Measurements from ENCODE around the gene KIF1C. TPM values are rescaled to one million over a fixed set of nuclear protein-coding genes. Genes with fewer than 3 reads are reported as not detected.
"Not testable (repeated sequence)": the region's sequence is repeated elsewhere in the genome, so short reads cannot be mapped to it uniquely, and the experiment has no call there.

Gene KIF1C
- total RNA-seq, 1 donor, result 54.6 TPM

DNA sequence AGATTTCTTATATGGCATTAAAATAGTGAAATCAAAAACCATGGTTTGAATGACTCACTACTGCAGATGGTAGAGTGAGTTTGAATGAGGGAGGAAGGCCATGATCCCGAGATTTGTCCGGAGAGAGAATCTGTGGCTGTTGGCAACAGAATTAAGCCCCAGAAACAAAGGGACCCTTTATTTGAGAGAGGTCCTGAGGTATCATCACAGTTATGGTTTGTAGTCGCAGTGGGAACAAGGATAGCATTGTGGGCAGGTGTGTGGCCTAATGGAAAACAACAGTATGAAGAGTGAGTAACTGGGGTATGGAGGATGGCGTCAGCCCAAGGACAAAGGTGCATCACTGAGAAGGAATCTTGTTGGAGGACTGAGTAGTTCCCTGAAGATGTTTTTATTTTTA is 72.0 kb downstream of the KIF1C start:
- H3K4me2 ChIP-seq (ENCODE audit: insufficient read depth, low read length), result no peak overlapping the region
- H3K4me3 ChIP-seq (ENCODE audit: insufficient read depth, low read length), result no peak overlapping the region
- H3K4me1 ChIP-seq (ENCODE audit: insufficient read depth, low read length), result no peaks in the 10 kb centered on the region
- H2AFZ ChIP-seq (ENCODE audit: low read length), result no peak overlapping the region
- H3K27ac ChIP-seq (ENCODE audit: low read depth, low read length), result no peak overlapping the region
- no peaks in the 10 kb centered on the region for H3K27me3 ChIP-seq (ENCODE audit: insufficient read depth, low read length)
- no peaks in the 10 kb centered on the region for H3K36me3 ChIP-seq (ENCODE audit: insufficient read depth, low read length)
- no peak for DNase-seq (ENCODE audit: insufficient read length, low spot score, missing footprints)
- no peaks in the 10 kb centered on the region for H3K9me3 ChIP-seq (ENCODE audit: low read depth, low read length)
- TF ChIP-seq, protein P1, sequence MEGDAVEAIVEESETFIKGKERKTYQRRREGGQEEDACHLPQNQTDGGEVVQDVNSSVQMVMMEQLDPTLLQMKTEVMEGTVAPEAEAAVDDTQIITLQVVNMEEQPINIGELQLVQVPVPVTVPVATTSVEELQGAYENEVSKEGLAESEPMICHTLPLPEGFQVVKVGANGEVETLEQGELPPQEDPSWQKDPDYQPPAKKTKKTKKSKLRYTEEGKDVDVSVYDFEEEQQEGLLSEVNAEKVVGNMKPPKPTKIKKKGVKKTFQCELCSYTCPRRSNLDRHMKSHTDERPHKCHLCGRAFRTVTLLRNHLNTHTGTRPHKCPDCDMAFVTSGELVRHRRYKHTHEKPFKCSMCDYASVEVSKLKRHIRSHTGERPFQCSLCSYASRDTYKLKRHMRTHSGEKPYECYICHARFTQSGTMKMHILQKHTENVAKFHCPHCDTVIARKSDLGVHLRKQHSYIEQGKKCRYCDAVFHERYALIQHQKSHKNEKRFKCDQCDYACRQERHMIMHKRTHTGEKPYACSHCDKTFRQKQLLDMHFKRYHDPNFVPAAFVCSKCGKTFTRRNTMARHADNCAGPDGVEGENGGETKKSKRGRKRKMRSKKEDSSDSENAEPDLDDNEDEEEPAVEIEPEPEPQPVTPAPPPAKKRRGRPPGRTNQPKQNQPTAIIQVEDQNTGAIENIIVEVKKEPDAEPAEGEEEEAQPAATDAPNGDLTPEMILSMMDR (IDR thresholded peaks at IDR 0.05; ENCODE audit: extremely low read depth, low read depth, low read length), result no peak
- H4K20me1 ChIP-seq (ENCODE audit: insufficient read depth, low read length), result no peaks in the 10 kb centered on the region
- H3K79me2 ChIP-seq (ENCODE audit: insufficient read depth, low read length), result no peaks in the 10 kb centered on the region

DNA sequence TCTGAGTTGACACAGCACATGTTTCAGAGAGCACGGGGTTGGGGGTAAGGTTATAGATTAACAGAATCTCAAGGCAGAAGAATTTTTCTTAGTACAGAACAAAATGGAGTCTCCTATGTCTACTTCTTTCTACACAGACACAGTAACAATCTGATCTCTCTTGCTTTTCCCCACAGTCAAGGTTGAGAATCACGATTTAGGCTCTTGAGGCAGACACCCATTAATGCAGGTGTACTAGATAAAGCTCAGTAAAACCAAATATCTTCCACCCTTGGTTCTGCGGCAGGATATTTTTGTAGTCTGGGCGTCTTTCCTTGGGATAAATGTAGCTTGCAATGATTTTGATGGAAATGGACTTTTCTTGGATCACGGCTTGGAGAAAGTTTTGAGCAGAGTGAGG is 77.7 kb downstream of the KIF1C start:
- DNase-seq (ENCODE audit: insufficient read length, low spot score, missing footprints); H3K27ac ChIP-seq (ENCODE audit: low read depth, low read length); H3K27me3 ChIP-seq (ENCODE audit: insufficient read depth, low read length); H3K4me3 ChIP-seq (ENCODE audit: insufficient read depth, low read length); H3K79me2 ChIP-seq (ENCODE audit: insufficient read depth, low read length); H3K4me2 ChIP-seq (ENCODE audit: insufficient read depth, low read length); H4K20me1 ChIP-seq (ENCODE audit: insufficient read depth, low read length); H3K9me3 ChIP-seq (ENCODE audit: low read depth, low read length); H3K4me1 ChIP-seq (ENCODE audit: insufficient read depth, low read length); H2AFZ ChIP-seq (ENCODE audit: low read length); H3K36me3 ChIP-seq (ENCODE audit: insufficient read depth, low read length): not testable (repeated sequence)

GRCh38 chr17:5077275-5077674 is 79.5 kb downstream of the KIF1C start:
- not testable (repeated sequence) for H3K27ac ChIP-seq (ENCODE audit: low read depth, low read length); DNase-seq (ENCODE audit: insufficient read length, low spot score, missing footprints); H3K4me1 ChIP-seq (ENCODE audit: insufficient read depth, low read length); H3K36me3 ChIP-seq (ENCODE audit: insufficient read depth, low read length); H3K27me3 ChIP-seq (ENCODE audit: insufficient read depth, low read length); H3K79me2 ChIP-seq (ENCODE audit: insufficient read depth, low read length); H4K20me1 ChIP-seq (ENCODE audit: insufficient read depth, low read length); H3K9me3 ChIP-seq (ENCODE audit: low read depth, low read length)
- peak overlapping the region; percentile 89 for H3K4me3 ChIP-seq (ENCODE audit: insufficient read depth, low read length)
- H3K4me2 ChIP-seq (ENCODE audit: insufficient read depth, low read length), result peak overlapping the region; percentile 83
- H2AFZ ChIP-seq (ENCODE audit: low read length), result peak overlapping the region; percentile 99

DNA sequence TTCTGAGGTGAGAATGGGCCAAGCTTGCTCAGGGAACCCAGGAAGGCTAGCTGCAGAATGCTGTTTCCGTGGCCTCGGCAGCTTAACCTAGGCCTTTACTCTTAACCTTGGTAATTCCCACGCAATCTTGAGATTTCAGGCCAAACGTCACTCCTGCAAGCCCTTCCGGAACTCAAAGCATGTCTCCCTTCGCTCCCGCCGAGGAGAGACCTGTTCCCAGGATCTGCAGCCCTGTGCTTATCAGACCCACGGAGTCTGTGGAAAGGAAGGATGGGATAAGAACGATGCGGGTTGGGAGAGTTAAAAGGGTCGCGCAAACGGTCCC is 80.0 kb downstream of the KIF1C start:
- DNase-seq (ENCODE audit: insufficient read length, low spot score, missing footprints), result no peak
- Histone ChIP-seq H3K36me3 (ENCODE audit: insufficient read depth, low read length) (no peaks in the 10 kb centered on the region), H3K4me3 (ENCODE audit: insufficient read depth, low read length) (peak overlapping the region; percentile 89), H3K4me1 (ENCODE audit: insufficient read depth, low read length) (peaks cover 9% of the 10 kb centered on the region), H3K79me2 (ENCODE audit: insufficient read depth, low read length) (peaks cover 5% of the 10 kb centered on the region), H3K27ac (ENCODE audit: low read depth, low read length) (no peak overlapping the region), H3K27me3 (ENCODE audit: insufficient read depth, low read length) (no peaks in the 10 kb centered on the region), H2AFZ (ENCODE audit: low read length) (peak overlapping the region; percentile 99), H4K20me1 (ENCODE audit: insufficient read depth, low read length) (no peaks in the 10 kb centered on the region), H3K4me2 (ENCODE audit: insufficient read depth, low read length) (peak overlapping the region; percentile 83), H3K9me3 (ENCODE audit: low read depth, low read length) (no peaks in the 10 kb centered on the region)
- TF ChIP-seq, protein P1 (IDR thresholded peaks at IDR 0.05; ENCODE audit: extremely low read depth, low read depth, low read length), result no peak

Small RNAs within 50 kb of the gene (small RNA-seq; reads per million reads assigned to genes)
- gene MIR6864 (not detected), gene MIR6865 (not detected)

Other genes starting within 250 kb of the KIF1C start
- gene TM4SF5, start 226.1 kb upstream of the KIF1C start, total RNA-seq, result not detected in 2 replicates
- gene VMO1, start 211.6 kb upstream of the KIF1C start, total RNA-seq, result 0.29 TPM in 1 of 2 replicates, not detected in the other
- gene GLTPD2, start 209.0 kb upstream of the KIF1C start, total RNA-seq, result not detected in 2 replicates
- 109 and 113 TPM in 2 replicates for gene PSMB6, start 201.8 kb upstream of the KIF1C start, total RNA-seq
- gene PLD2, start 190.8 kb upstream of the KIF1C start, total RNA-seq, result 18.9 and 19.9 TPM in 2 replicates
- 34.4 and 35.9 TPM in 2 replicates for gene MINK1, start 164.6 kb upstream of the KIF1C start, total RNA-seq
- gene C17orf107, start 98.4 kb upstream of the KIF1C start, total RNA-seq, result 4.0 and 5.3 TPM in 2 replicates
- 1.4 and 1.8 TPM in 2 replicates for gene CHRNE, start 94.9 kb upstream of the KIF1C start, total RNA-seq
- gene GP1BA, start 65.7 kb upstream of the KIF1C start, total RNA-seq, result not detected in 2 replicates
- 43.6 and 47.4 TPM in 2 replicates for gene SLC25A11, start 57.9 kb upstream of the KIF1C start, total RNA-seq
- gene RNF167, start 57.7 kb upstream of the KIF1C start, total RNA-seq, result 25.3 and 26.5 TPM in 2 replicates
- 347 and 425 TPM in 2 replicates for gene PFN1, start 49.4 kb upstream of the KIF1C start, total RNA-seq
- 2.9 TPM in 2 replicates for gene ENO3, start 46.8 kb upstream of the KIF1C start, total RNA-seq
- 34.0 and 39.8 TPM in 2 replicates for gene SPAG7, start 30.1 kb upstream of the KIF1C start, total RNA-seq
- gene CAMTA2, start 10.3 kb upstream of the KIF1C start, total RNA-seq, result 14.7 and 19.2 TPM in 2 replicates
- gene INCA1, start 428 bp upstream of the KIF1C start, total RNA-seq, result 0.29 and 0.36 TPM in 2 replicates
- gene SLC52A1, start 37.5 kb downstream of the KIF1C start, total RNA-seq, result not detected in 2 replicates
- 3.5 and 3.6 TPM in 2 replicates for gene ZFP3, start 80.5 kb downstream of the KIF1C start, total RNA-seq
- gene ZNF232, start 113.9 kb downstream of the KIF1C start, total RNA-seq, result 8.0 and 8.3 TPM in 2 replicates
- gene USP6, start 118.1 kb downstream of the KIF1C start, total RNA-seq, result not detected in 2 replicates
- 8.7 and 11.5 TPM in 2 replicates for gene ZNF594, start 193.9 kb downstream of the KIF1C start, total RNA-seq
- not detected in 2 replicates for gene SCIMP, start 236.9 kb downstream of the KIF1C start, total RNA-seq